ENCODE results near the gene MMP28.

Gene MMP28

DNA sequence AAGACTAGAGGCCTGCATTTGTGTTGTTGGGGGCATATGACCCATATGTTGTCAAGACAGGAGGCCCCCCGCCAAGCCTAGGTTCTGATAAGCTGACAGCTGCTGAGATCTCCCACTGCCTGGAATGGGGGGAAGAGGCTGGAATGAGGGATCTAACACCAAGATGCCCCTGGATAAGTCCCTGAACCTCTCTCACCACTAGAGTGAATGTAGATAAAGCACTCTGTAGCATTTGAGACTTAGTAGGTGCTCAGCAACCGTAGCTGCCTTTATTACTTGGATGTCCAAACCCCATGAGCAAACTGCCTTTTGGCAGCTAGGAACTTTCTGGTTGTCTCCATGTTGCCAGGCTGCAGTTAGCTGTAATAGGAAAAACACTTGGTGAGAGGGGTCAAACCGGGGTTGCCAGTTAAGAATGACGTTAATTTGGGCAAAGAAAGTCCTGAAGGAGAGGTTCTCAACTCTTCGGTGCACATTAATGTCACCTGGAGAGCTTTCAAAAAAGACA, 68.4 kb downstream of the MMP28 start:
- DNase-seq (ENCODE audit: low read depth in 1 of 2, low spot score in 1 of 2): no peak

GRCh38 chr17:35726127-35726952, 69.1 kb downstream of the MMP28 start:
- DNase-seq (ENCODE audit: low read depth in 1 of 2, low spot score in 1 of 2): no peak

DNA sequence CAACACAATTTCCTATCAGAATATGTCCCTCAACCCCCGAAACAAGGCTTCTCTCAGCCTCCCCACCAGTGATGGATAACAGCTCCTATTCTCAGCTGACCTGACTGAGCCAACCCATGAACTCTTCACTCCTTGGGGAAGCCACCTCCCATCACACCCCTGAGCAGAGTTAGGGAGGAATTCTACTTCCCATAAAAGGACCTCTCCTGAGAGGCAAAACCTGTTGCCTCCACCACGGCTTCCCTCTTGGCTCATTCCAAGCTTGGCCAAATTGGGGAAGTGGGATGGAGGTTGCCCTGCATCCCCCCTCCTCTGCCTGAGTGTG, 69.7 kb downstream of the MMP28 start:
- DNase-seq (ENCODE audit: low read depth in 1 of 2, low spot score in 1 of 2): no peak

DNA sequence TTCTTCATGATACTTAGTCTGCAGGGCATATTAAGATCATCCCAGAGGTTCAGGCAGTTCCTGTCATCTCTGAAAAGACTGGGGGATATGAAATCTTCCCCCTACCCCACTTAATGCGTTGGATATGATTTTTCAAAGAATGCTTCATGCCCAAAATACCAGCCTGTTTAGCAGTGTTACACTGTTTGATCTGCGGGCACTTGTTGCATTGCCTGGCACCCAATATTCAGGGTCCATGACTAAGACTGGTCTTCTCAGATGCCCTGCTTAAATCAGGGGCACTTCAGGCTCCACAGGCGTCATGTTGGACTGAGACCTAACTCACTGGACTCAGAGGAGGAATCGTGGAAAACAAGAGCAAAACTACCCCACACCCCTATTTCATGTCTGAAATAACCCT, 70.4 kb downstream of the MMP28 start:
- DNase-seq (ENCODE audit: low read depth in 1 of 2, low spot score in 1 of 2): no peak

DNA sequence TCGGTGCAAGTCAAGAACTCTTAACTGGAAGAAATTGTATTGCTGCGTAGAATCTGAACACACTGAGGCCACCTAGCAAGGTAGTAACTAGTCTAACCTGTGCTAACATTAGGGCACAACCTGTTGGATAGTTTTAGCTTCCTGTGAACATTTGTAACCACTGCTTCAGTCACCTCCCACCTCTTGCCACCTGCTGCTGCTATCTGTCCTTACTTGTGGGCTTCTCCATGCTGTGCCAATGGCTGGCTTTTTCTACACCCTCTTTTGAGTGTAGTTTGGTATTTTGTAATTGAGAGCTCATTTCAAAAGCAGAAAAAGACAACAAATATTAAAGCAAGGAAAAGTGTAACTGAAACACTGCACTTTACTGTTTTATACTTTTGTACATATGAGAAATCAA, 71.7 kb downstream of the MMP28 start:
- DNase-seq (ENCODE audit: low read depth in 1 of 2, low spot score in 1 of 2): no peak

GRCh38 chr17:35717475-35717874, 78.0 kb downstream of the MMP28 start:
- no peak for DNase-seq (ENCODE audit: low read depth in 1 of 2, low spot score in 1 of 2)

GRCh38 chr17:35716897-35717465, 78.5 kb downstream of the MMP28 start:
- no peak for DNase-seq (ENCODE audit: low read depth in 1 of 2, low spot score in 1 of 2)

- no peak for DNase-seq (ENCODE audit: low read depth in 1 of 2, low spot score in 1 of 2)
Measured at GRCh38 chr17:35716173-35716572, 79.3 kb downstream of the MMP28 start.

Data from activated T-helper 1 cell treated with anti-CD3 and anti-CD28 coated beads, Interleukin-2, amount 50 U/mL, for 16 hours (primary cell).